Panc1 (cell line): ENCODE results near the gene MAPT. TPM values are rescaled to one million over a fixed set of nuclear protein-coding genes. Genes with fewer than 3 reads are reported as not detected.

ENCODE experiments used
- ATAC-seq: fragments of 200-7000 bp; cut with Tn5 transposase; 2 replicates; pipeline ENCODE4 v1.9.1; 2020; ENCODE audit warnings: mild to moderate bottlenecking, moderate library complexity
- BruUV-seq: library from RNA; stranded (reverse); fragments of 400-500 nt; replicated peaks from 2 replicates; lab custom pipeline; 2021; lab: Mats Ljungman, UMichigan
- CTCF ChIA-PET: fragments of 300-600 bp; sonication (Branson Sonifier 250); formaldehyde crosslinking; loops from one replicate; lab custom pipeline; 2022; ENCODE audit warnings: antibody characterized with exemption; lab: Charles Lee
- POLR2A ChIA-PET: fragments of 300-600 bp; sonication (Branson Sonifier 250); formaldehyde crosslinking; loops from one replicate; lab custom pipeline; 2022; ENCODE audit warnings: antibody characterized with exemption; lab: Charles Lee
- DNase-seq: peaks from one replicate; pipeline ENCODE4 v3.0.0-alpha.2; 2010; ENCODE audit warnings: low read depth, low spot score
- H3K27ac ChIP-seq: 2 replicates; pipeline ENCODE4 v1.5.1; 2011; ENCODE audit warnings: mild to moderate bottlenecking, low read length, inconsistent platforms
- H3K27me3 ChIP-seq: fragments of 200-500 bp; sonication (Bioruptor generic); 2 replicates; pipeline ENCODE4 v1.6.0; 2014; ENCODE audit warnings: low read length, inconsistent platforms; ENCODE audit not compliant: control insufficient read depth, insufficient read depth
- H3K36me3 ChIP-seq: fragments of 200-500 bp; sonication (Bioruptor generic); 2 replicates; pipeline ENCODE4 v1.5.1; 2014; ENCODE audit warnings: inconsistent platforms, mild to moderate bottlenecking, low read length, moderate library complexity; ENCODE audit not compliant: control insufficient read depth, insufficient read depth
- H3K4me1 ChIP-seq: 2 replicates; pipeline ENCODE4 v1.5.1; 2011; ENCODE audit warnings: inconsistent platforms, mild to moderate bottlenecking, low read length, moderate library complexity; ENCODE audit not compliant: control insufficient read depth, insufficient read depth
- H3K4me3 ChIP-seq, 2 experiments: 2 replicates each; pipeline ENCODE4 v1.5.1; 2011 to 2012; ENCODE audit warnings: low read depth in 2 of 2, low read length in 2 of 2, mild to moderate bottlenecking in 2 of 2, inconsistent platforms in 1 of 2, moderate library complexity in 1 of 2
- H3K9me3 ChIP-seq: fragments of 200-500 bp; sonication (Bioruptor generic); 2 replicates; pipeline ENCODE4 v1.5.1; 2014; ENCODE audit warnings: low read depth, mild to moderate bottlenecking, inconsistent platforms, low read length, moderate library complexity; ENCODE audit not compliant: control insufficient read depth, insufficient read depth
- POLR2AphosphoS5 ChIP-seq: IDR thresholded peaks from 2 replicates; pipeline ENCODE4 v1.6.1; 2012; ENCODE audit warnings: mild to moderate bottlenecking, low read depth, low read length, moderate library complexity
- SIN3A ChIP-seq: IDR thresholded peaks from 2 replicates; pipeline ENCODE4 v1.6.1; 2012; ENCODE audit warnings: low read depth, mild to moderate bottlenecking, low read length, moderate library complexity, borderline replicate concordance; ENCODE audit not compliant: insufficient read depth
- TCF7L2 ChIP-seq: IDR thresholded peaks from 2 replicates; pipeline ENCODE4 v1.6.1; 2011; ENCODE audit warnings: mild to moderate bottlenecking, low read depth, low read length, inconsistent platforms
- in situ Hi-C: cut with HindIII; loops from 2 replicates; pipeline ENCODE4 v1.10.0; 2016; ENCODE audit warnings: low sequenced_read_pairs, low pct_unique_long_range_greater_than_20kb
- intact Hi-C: fragments of 100-400 bp; cut with micrococcal nuclease; formaldehyde crosslinking; loops from one replicate; pipeline ENCODE4 v1.10.0; 2022; ENCODE audit not compliant: unreplicated experiment
- total RNA-seq: library from RNA; stranded (reverse); gene quantifications from one replicate; pipeline ENCODE4 v1.2.1, GENCODE V29; 2021; ENCODE audit not compliant: unreplicated experiment
- TF ChIP-seq, protein P1 (sequence below), 2 experiments: IDR thresholded peaks; 2 replicates each; pipeline ENCODE4 v1.6.1; 2011 to 2012; ENCODE audit warnings: low read depth in 2 of 2, control low read depth in 1 of 2, low read length in 1 of 2, mild to moderate bottlenecking in 1 of 2, moderate library complexity in 1 of 2; ENCODE audit not compliant: insufficient read depth in 1 of 2
- TF ChIP-seq, protein P2 (sequence below): fragments of 450-650 bp; IDR thresholded peaks from 2 replicates; pipeline ENCODE4 v1.5.1; 2017; ENCODE audit warnings: mild to moderate bottlenecking

Gene MAPT
- total RNA-seq, 1 experiment from 2014 or later = 0.59 TPM

DNA sequence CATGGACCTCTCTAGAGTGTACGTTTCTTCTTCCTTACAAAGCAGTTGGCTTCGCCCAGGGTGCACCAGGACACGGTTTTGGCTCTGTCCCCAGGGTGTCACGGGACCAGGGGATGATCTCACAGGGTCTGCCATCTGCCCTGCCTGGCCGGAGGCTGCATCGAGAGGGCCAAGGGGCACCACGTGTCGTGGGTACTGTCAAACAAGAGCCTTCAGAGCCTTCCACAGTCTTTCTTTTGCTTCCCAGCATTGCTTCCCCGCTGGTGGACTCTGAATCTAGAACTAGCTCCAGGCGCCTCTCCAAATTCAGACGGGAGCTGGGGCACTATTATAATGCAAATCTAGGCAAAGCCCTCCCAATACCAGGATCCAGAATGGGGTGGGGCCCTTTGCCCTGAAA lies 47.9 kb downstream of the MAPT start:
- H3K27ac ChIP-seq = no peak overlapping the region
- ATAC-seq (no peak), DNase-seq (no peak)
- H3K4me3 ChIP-seq = no peak overlapping the region
- no peaks in the 10 kb centered on the region for H3K27me3 ChIP-seq
- in situ Hi-C loops (no loop called here), intact Hi-C loops (no loop called here)
- BruUV-seq = no TSS peak
- no peaks in the 10 kb centered on the region for H3K4me1 ChIP-seq
- H3K9me3 ChIP-seq = no peaks in the 10 kb centered on the region
- TF ChIP-seq, protein P1, sequence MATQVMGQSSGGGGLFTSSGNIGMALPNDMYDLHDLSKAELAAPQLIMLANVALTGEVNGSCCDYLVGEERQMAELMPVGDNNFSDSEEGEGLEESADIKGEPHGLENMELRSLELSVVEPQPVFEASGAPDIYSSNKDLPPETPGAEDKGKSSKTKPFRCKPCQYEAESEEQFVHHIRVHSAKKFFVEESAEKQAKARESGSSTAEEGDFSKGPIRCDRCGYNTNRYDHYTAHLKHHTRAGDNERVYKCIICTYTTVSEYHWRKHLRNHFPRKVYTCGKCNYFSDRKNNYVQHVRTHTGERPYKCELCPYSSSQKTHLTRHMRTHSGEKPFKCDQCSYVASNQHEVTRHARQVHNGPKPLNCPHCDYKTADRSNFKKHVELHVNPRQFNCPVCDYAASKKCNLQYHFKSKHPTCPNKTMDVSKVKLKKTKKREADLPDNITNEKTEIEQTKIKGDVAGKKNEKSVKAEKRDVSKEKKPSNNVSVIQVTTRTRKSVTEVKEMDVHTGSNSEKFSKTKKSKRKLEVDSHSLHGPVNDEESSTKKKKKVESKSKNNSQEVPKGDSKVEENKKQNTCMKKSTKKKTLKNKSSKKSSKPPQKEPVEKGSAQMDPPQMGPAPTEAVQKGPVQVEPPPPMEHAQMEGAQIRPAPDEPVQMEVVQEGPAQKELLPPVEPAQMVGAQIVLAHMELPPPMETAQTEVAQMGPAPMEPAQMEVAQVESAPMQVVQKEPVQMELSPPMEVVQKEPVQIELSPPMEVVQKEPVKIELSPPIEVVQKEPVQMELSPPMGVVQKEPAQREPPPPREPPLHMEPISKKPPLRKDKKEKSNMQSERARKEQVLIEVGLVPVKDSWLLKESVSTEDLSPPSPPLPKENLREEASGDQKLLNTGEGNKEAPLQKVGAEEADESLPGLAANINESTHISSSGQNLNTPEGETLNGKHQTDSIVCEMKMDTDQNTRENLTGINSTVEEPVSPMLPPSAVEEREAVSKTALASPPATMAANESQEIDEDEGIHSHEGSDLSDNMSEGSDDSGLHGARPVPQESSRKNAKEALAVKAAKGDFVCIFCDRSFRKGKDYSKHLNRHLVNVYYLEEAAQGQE (IDR thresholded peaks at IDR 0.05; ENCODE audit: insufficient read depth in 1 of 2, low read depth in 2 of 2, low read length in 1 of 2) = no peak
- TF ChIP-seq, protein P2, sequence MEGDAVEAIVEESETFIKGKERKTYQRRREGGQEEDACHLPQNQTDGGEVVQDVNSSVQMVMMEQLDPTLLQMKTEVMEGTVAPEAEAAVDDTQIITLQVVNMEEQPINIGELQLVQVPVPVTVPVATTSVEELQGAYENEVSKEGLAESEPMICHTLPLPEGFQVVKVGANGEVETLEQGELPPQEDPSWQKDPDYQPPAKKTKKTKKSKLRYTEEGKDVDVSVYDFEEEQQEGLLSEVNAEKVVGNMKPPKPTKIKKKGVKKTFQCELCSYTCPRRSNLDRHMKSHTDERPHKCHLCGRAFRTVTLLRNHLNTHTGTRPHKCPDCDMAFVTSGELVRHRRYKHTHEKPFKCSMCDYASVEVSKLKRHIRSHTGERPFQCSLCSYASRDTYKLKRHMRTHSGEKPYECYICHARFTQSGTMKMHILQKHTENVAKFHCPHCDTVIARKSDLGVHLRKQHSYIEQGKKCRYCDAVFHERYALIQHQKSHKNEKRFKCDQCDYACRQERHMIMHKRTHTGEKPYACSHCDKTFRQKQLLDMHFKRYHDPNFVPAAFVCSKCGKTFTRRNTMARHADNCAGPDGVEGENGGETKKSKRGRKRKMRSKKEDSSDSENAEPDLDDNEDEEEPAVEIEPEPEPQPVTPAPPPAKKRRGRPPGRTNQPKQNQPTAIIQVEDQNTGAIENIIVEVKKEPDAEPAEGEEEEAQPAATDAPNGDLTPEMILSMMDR = no peak
- TF ChIP-seq POLR2AphosphoS5 (no peak), TCF7L2 (no peak), SIN3A (no peak)
- H3K36me3 ChIP-seq = no peaks in the 10 kb centered on the region
- ChIA-PET CTCF (no interaction called here), POLR2A (no interaction called here)

DNA sequence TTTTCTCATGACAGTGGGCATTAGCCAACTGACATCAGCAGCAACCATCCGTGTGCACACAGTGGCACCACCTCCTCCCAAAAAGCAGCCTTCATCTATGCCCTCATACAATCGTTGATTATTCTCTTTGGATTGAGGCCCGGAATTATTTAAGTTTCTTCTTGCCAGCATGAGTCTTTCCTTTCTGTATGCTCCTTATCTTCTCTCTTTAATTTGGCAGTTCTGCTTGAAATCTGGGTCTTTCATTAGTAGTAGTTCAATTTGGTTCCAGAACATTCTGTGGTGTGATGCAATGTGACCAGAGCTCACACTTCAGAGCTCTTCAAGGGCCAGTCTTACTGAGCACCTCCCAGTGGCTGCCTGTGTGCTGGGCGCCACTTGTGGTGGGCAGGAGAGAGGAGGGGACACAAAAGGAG lies 52.5 kb downstream of the MAPT start:
- no peaks in the 10 kb centered on the region for H3K36me3 ChIP-seq
- H3K27ac ChIP-seq = 0 out of 2 replicates have a peak overlapping the region, but pooled peaks have one; percentile 23
- TF ChIP-seq, protein P1 (IDR thresholded peaks at IDR 0.05; ENCODE audit: insufficient read depth in 1 of 2, low read depth in 2 of 2, low read length in 1 of 2) = no peak
- TF ChIP-seq, protein P2 = no peak
- TF ChIP-seq TCF7L2 (no peak), SIN3A (no peak), POLR2AphosphoS5 (no peak)
- in situ Hi-C loops = no loop called here
- DNase-seq = no peak
- BruUV-seq = no TSS peak
- peaks cover 6% of the 10 kb centered on the region; the same call in 1 of the 2 replicates for H3K4me1 ChIP-seq
- POLR2A ChIA-PET = no interaction called here
- ATAC-seq = no peak
- no peak overlapping the region for H3K4me3 ChIP-seq
- intact Hi-C loops = no loop called here
- H3K27me3 ChIP-seq = no peaks in the 10 kb centered on the region
- CTCF ChIA-PET = no interaction called here
- no peaks in the 10 kb centered on the region for H3K9me3 ChIP-seq
